HepG2 (cell line): Measurements from ENCODE around the gene HCRTR1. TPM values are rescaled to one million over a fixed set of nuclear protein-coding genes. Genes with fewer than 3 reads are reported as not detected.

Source experiments
- HDAC2 ChIP-seq: sonication (generic); formaldehyde crosslinking; IDR thresholded peaks from 2 replicates; pipeline ENCODE4 v1.4.0; 2020; ENCODE audit warnings: missing genetic modification reagents
- ISL2 ChIP-seq: sonication (generic); formaldehyde crosslinking; IDR thresholded peaks from 2 replicates; pipeline ENCODE4 v1.5.0; 2020; ENCODE audit warnings: missing genetic modification reagents
- KLF12 ChIP-seq: sonication (generic); formaldehyde crosslinking; IDR thresholded peaks from 2 replicates; pipeline ENCODE4 v1.4.0; 2020; ENCODE audit warnings: missing genetic modification reagents, borderline replicate concordance
- KLF6 ChIP-seq: IDR thresholded peaks from 2 replicates; pipeline ENCODE4 v1.8.0; 2016; ENCODE audit warnings: missing biosample characterization, missing genetic modification reagents
- NCOA1 ChIP-seq: sonication (generic); formaldehyde crosslinking; IDR thresholded peaks from 2 replicates; pipeline ENCODE4 v1.9.0; 2021; ENCODE audit warnings: missing genetic modification reagents
- NCOA5 ChIP-seq: sonication (generic); formaldehyde crosslinking; IDR thresholded peaks from 2 replicates; pipeline ENCODE4 v1.4.0; 2020; ENCODE audit warnings: missing genetic modification reagents
- NPAS2 ChIP-seq: sonication (generic); formaldehyde crosslinking; IDR thresholded peaks from 2 replicates; pipeline ENCODE4 v1.8.0; 2022; ENCODE audit warnings: mild to moderate bottlenecking, missing genetic modification reagents, borderline replicate concordance
- NR0B2 ChIP-seq: sonication (generic); formaldehyde crosslinking; IDR thresholded peaks from 2 replicates; pipeline ENCODE4 v1.4.0; 2020; ENCODE audit warnings: mild to moderate bottlenecking, missing genetic modification reagents
- PHF21A ChIP-seq: sonication (generic); formaldehyde crosslinking; IDR thresholded peaks from 2 replicates; pipeline ENCODE4 v1.5.0; 2020; ENCODE audit warnings: mild to moderate bottlenecking, missing genetic modification reagents
- RBAK ChIP-seq: sonication (generic); formaldehyde crosslinking; IDR thresholded peaks from 2 replicates; pipeline ENCODE4 v1.5.1; 2020; ENCODE audit warnings: mild to moderate bottlenecking, missing genetic modification reagents
- RCOR2 ChIP-seq: IDR thresholded peaks from 2 replicates; pipeline ENCODE4 v1.6.1; 2016; ENCODE audit warnings: missing biosample characterization, missing genetic modification reagents
- REXO4 ChIP-seq: sonication (generic); formaldehyde crosslinking; IDR thresholded peaks from 2 replicates; pipeline ENCODE4 v1.8.0; 2022; ENCODE audit warnings: missing genetic modification reagents, mild to moderate bottlenecking, borderline replicate concordance
- SCMH1 ChIP-seq: sonication (generic); formaldehyde crosslinking; IDR thresholded peaks from 2 replicates; pipeline ENCODE4 v1.9.0; 2021; ENCODE audit warnings: missing genetic modification reagents, mild to moderate bottlenecking, borderline replicate concordance
- SETDB1 ChIP-seq: sonication (generic); formaldehyde crosslinking; IDR thresholded peaks from 2 replicates; pipeline ENCODE4 v1.5.1; 2020; ENCODE audit warnings: missing genetic modification reagents, mild to moderate bottlenecking, borderline replicate concordance
- SOX6 ChIP-seq, 2 experiments: fragments of 450-650 bp in 1 of 2; sonication (generic) in 1 of 2; formaldehyde crosslinking in 1 of 2; IDR thresholded peaks; 2 replicates each; pipeline versions ENCODE4 v1.4.0 to v1.6.1; 2017 to 2020; ENCODE audit warnings: antibody characterized with exemption in 1 of 2, mild to moderate bottlenecking in 1 of 2, missing genetic modification reagents in 1 of 2
- TBX3 ChIP-seq: fragments of 450-650 bp; IDR thresholded peaks from 2 replicates; pipeline ENCODE4 v1.6.1; 2017; ENCODE audit warnings: antibody characterized with exemption, mild to moderate bottlenecking, inconsistent platforms, borderline replicate concordance
- TEAD3 ChIP-seq: optimal IDR thresholded peaks from 2 replicates; pipeline ENCODE3; 2016; ENCODE audit warnings: borderline replicate concordance
- THAP7 ChIP-seq: sonication (generic); formaldehyde crosslinking; IDR thresholded peaks from 2 replicates; pipeline ENCODE4 v1.8.1; 2023; ENCODE audit warnings: mild to moderate bottlenecking, missing genetic modification reagents
- ZHX2 ChIP-seq, 2 experiments: sonication (generic) in 1 of 2; formaldehyde crosslinking in 1 of 2; IDR thresholded peaks; 2 replicates each; pipeline versions ENCODE4 v1.6.1 to v1.9.0; 2014 to 2022; ENCODE audit warnings: antibody characterized with exemption in 1 of 2, borderline replicate concordance in 1 of 2, inconsistent platforms in 1 of 2, low read depth in 1 of 2, missing genetic modification reagents in 1 of 2
- ZMAT5 ChIP-seq: sonication (generic); formaldehyde crosslinking; IDR thresholded peaks from 2 replicates; pipeline ENCODE4 v1.5.0; 2020; ENCODE audit warnings: mild to moderate bottlenecking, low read depth, missing genetic modification reagents, borderline replicate concordance
- ZNF430 ChIP-seq: sonication (generic); formaldehyde crosslinking; IDR thresholded peaks from 2 replicates; pipeline ENCODE4 v1.9.0; 2021; ENCODE audit warnings: mild to moderate bottlenecking, missing genetic modification reagents
- polyA plus RNA-seq, 8 experiments: library from polyadenylated mRNA; depleted of rRNA in 3 of 8; stranded (reverse) in 7 of 8; unstranded in 1 of 8; fragments of >200 nt; fragmentation: Illumina TruSeq in 4 of 8; extraction: Trizol in 4 of 8; gene quantifications; 2 replicates each; pipeline versions ENCODE4 v1.2.1 to v1.2.3, GENCODE V29; 2011 to 2016; ENCODE audit warnings: low read depth in 4 of 8, missing spikeins in 1 of 8, mixed read lengths in 1 of 8; ENCODE audit not compliant: insufficient read depth in 1 of 8
- total RNA-seq, 5 experiments: library from RNA; depleted of rRNA; stranded (reverse); fragments of >200 nt; fragmentation: Illumina TruSeq; extraction: Trizol; gene quantifications; 2 replicates each; pipeline ENCODE4 v1.2.3, GENCODE V29; 2016; ENCODE audit warnings: low read depth in 1 of 5

HCRTR1 gene
- total and polyA plus RNA-seq, 2 of the 13 experiments (the other 11 are each of a cell fraction or from before 2014, with no cell fraction given) = not detected

- TF ChIP-seq ZHX2 (IDR thresholded peaks at IDR 0.05; ENCODE audit: low read depth) (peak; percentile 46; the same call in 1 of the 2 replicates), ZHX2 (CRISPR knock-in tag; IDR thresholded peaks at IDR 0.05; ENCODE audit: borderline replicate concordance) (no peak), PHF21A (CRISPR knock-in tag) (peak; percentile 97), NCOA5 (CRISPR knock-in tag) (no peak), NR0B2 (CRISPR knock-in tag) (no peak), HDAC2 (CRISPR knock-in tag) (peak; percentile 86), KLF6 (CRISPR knock-in tag) (no peak), TEAD3 (peak; percentile 81), ZNF430 (CRISPR knock-in tag) (no peak), THAP7 (CRISPR knock-in tag) (no peak), KLF12 (CRISPR knock-in tag) (no peak), NCOA1 (CRISPR knock-in tag) (no peak), SCMH1 (CRISPR knock-in tag) (no peak), REXO4 (no peak), ISL2 (peak; percentile 84), NPAS2 (no peak), ZMAT5 (CRISPR knock-in tag) (no peak), RBAK (CRISPR knock-in tag) (no peak), TBX3 (no peak), SOX6 (IDR thresholded peaks at IDR 0.05) (no peak), SOX6 (CRISPR knock-in tag; IDR thresholded peaks at IDR 0.05) (peak; percentile 90), RCOR2 (CRISPR knock-in tag) (peak; percentile 59; the same call in 1 of the 2 replicates), SETDB1 (CRISPR knock-in tag) (no peak)
Measured at GRCh38 chr1:31575369-31576140, 41.9 kb upstream of the HCRTR1 start (continued).
